Colonic mucosa (tissue), 4 donors: Measurements from ENCODE around the gene SYDE2. TPM values are rescaled to one million over a fixed set of nuclear protein-coding genes. Genes with fewer than 3 reads are reported as not detected.

ENCODE experiments used
- DNase-seq: peaks from one replicate; pipeline ENCODE4 v3.0.0-alpha.2; 2020
- H3K27ac ChIP-seq: fragments of 200-600 bp; one replicate; pipeline ENCODE4 v1.8.0; 2021
- H3K27me3 ChIP-seq: fragments of 200-600 bp; one replicate; pipeline ENCODE4 v1.8.0; 2021
- H3K36me3 ChIP-seq: fragments of 200-600 bp; one replicate; pipeline ENCODE4 v1.8.0; 2021
- H3K4me1 ChIP-seq: fragments of 200-600 bp; one replicate; pipeline ENCODE4 v1.8.0; 2021; ENCODE audit warnings: mild to moderate bottlenecking
- H3K4me3 ChIP-seq: fragments of 200-600 bp; one replicate; pipeline ENCODE4 v1.8.0; 2021
- H3K9ac ChIP-seq, 2 donors: one replicate each; pipeline ENCODE4 v1.7.0; 2013; ENCODE audit warnings: control low read depth in 2 of 2, low read depth in 2 of 2, low read length in 2 of 2
- H3K9me3 ChIP-seq: fragments of 200-600 bp; one replicate; pipeline ENCODE4 v1.8.0; 2021
- CTCF ChIP-seq: fragments of 200-600 bp; IDR thresholded peaks from one replicate; pipeline ENCODE4 v1.8.0; 2022; ENCODE audit warnings: antibody characterized with exemption, mild to moderate bottlenecking
- intact Hi-C: fragments of 100-400 bp; cut with DNase I; formaldehyde crosslinking; loops from one replicate; pipeline ENCODE4 v1.14.1; 2022
- total RNA-seq, 2 donors: library from RNA; stranded (reverse); fragmentation: NEBNext Ultra II Directional in 1 of 2; extraction: Animal tissue kit (Norgen Biotek cat#: 25700) in 1 of 2; gene quantifications; one replicate each; pipeline ENCODE4 v1.2.1, GENCODE V29; 2021
- donor health status: healthy.
- donor health status: DM: no; HTN: no; CAD: no.
- donor health status: DM: no; HTN: no; CAD: no.

Gene SYDE2
- total RNA-seq, 2 donors from 2014 or later = 6.5 to 14.6 TPM

- Histone ChIP-seq H3K9ac (no peak overlapping the region), H3K4me1 (no peaks in the 10 kb centered on the region), H3K36me3 (no peaks in the 10 kb centered on the region), H3K27me3 (no peaks in the 10 kb centered on the region), H3K27ac (no peak overlapping the region), H3K4me3 (no peak overlapping the region), H3K9me3 (no peaks in the 10 kb centered on the region)
- DNase-seq = no peak
- no peak for TF ChIP-seq CTCF
- intact Hi-C loops = no loop called here
Observed at GRCh38 chr1:85178396-85178795, 22.4 kb downstream of the SYDE2 start.

GRCh38 chr1:85174503-85174902 is 26.3 kb downstream of the SYDE2 start:
- no peak overlapping the region for H3K4me3 ChIP-seq
- intact Hi-C loops = no loop called here
- TF ChIP-seq CTCF = no peak
- H3K27ac ChIP-seq = no peak overlapping the region
- no peak for DNase-seq
- no peak overlapping the region for H3K9ac ChIP-seq
- H3K27me3 ChIP-seq = no peaks in the 10 kb centered on the region
- H3K4me1 ChIP-seq = no peaks in the 10 kb centered on the region
- no peaks in the 10 kb centered on the region for H3K36me3 ChIP-seq
- no peaks in the 10 kb centered on the region for H3K9me3 ChIP-seq

- intact Hi-C loops = no loop called here
- H3K4me1 ChIP-seq = no peaks in the 10 kb centered on the region
- no peak overlapping the region for H3K4me3 ChIP-seq
- no peak overlapping the region for H3K27ac ChIP-seq
- no peaks in the 10 kb centered on the region for H3K27me3 ChIP-seq
- no peak overlapping the region for H3K9ac ChIP-seq
- no peak for DNase-seq
- no peaks in the 10 kb centered on the region for H3K9me3 ChIP-seq
- no peaks in the 10 kb centered on the region for H3K36me3 ChIP-seq
- no peak for TF ChIP-seq CTCF
Observed at GRCh38 chr1:85172684-85173337, 28.0 kb downstream of the SYDE2 start.

- intact Hi-C loops = no loop called here
- no peak overlapping the region for H3K27ac ChIP-seq
Observed at GRCh38 chr1:85171721-85172120, 29.1 kb downstream of the SYDE2 start.

GRCh38 chr1:85168884-85169283 is 31.9 kb downstream of the SYDE2 start:
- intact Hi-C loops = no loop called here
- TF ChIP-seq CTCF = no peak

More at GRCh38 chr1:85171721-85172120, 29.1 kb downstream of the SYDE2 start:
- Histone ChIP-seq H3K4me3 (no peak overlapping the region), H3K27me3 (no peaks in the 10 kb centered on the region), H3K4me1 (no peaks in the 10 kb centered on the region), H3K36me3 (no peaks in the 10 kb centered on the region), H3K9me3 (no peaks in the 10 kb centered on the region), H3K9ac (no peak overlapping the region)
- no peak for TF ChIP-seq CTCF
- no peak for DNase-seq

More at GRCh38 chr1:85168884-85169283, 31.9 kb downstream of the SYDE2 start:
- no peaks in the 10 kb centered on the region for H3K36me3 ChIP-seq
- H3K4me1 ChIP-seq = no peaks in the 10 kb centered on the region
- no peaks in the 10 kb centered on the region for H3K27me3 ChIP-seq
- H3K4me3 ChIP-seq = no peak overlapping the region
- no peak overlapping the region for H3K27ac ChIP-seq
- H3K9me3 ChIP-seq = no peaks in the 10 kb centered on the region
- no peak for DNase-seq
- no peak overlapping the region for H3K9ac ChIP-seq
